ENCODE measurements around the gene EDNRA. TPM values are rescaled to one million over a fixed set of nuclear protein-coding genes. Genes with fewer than 3 reads are reported as not detected.
A peak's percentile ranks its signal among the peaks of the same experiment; 100 is the strongest.

Gene EDNRA
- total and polyA plus RNA-seq, 2 of the 4 experiments (the other 2 are of a cell fraction), result 3.8 to 6.5 TPM

GRCh38 chr4:147547314-147548056 is 66.6 kb downstream of the EDNRA start (continued):
- TF ChIP-seq BHLHE40 (IDR thresholded peaks at IDR 0.05; ENCODE audit: low read depth, low read length) (peak; percentile 54; the same call in 1 of the 2 replicates), CHD1 (IDR thresholded peaks at IDR 0.05; ENCODE audit: low read depth, low read length) (no peak), RFX5 (IDR thresholded peaks at IDR 0.05; ENCODE audit: low read depth, low read length) (no peak)

GRCh38 chr4:147548256-147548655 is 67.4 kb downstream of the EDNRA start:
- Histone ChIP-seq H2AFZ (replicated peaks; ENCODE audit: low read length, poor library complexity) (no peak overlapping the region), H3K4me2 (ENCODE audit: low read depth, low read length) (no peak overlapping the region), H2BK120ac (ENCODE audit: low read depth, low read length) (peak overlapping the region; percentile 89), H2BK15ac (ENCODE audit: low read depth, low read length) (peak overlapping the region; percentile 71; the same call in 2 of the 3 replicates), H3K18ac (ENCODE audit: low read depth, low read length) (peak overlapping the region; percentile 79), H3K4me3 (ENCODE audit: insufficient read depth, low read depth, low read length) (no peak overlapping the region), H3K9ac (ENCODE audit: low read depth, low read length) (no peak overlapping the region), H2BK20ac (ENCODE audit: low read depth, low read length) (peak overlapping the region; percentile 3; the same call in 1 of the 2 replicates), H3K27me3 (ENCODE audit: control insufficient read depth, insufficient read depth, low read length) (no peaks in the 10 kb centered on the region), H3K27ac (ENCODE audit: insufficient read depth, low read length) (peak overlapping the region; percentile 83), H2AK9ac (replicated peaks; ENCODE audit: low read depth, low read length, poor library complexity) (no peak overlapping the region), H4K5ac (ENCODE audit: low read depth, low read length) (peak overlapping the region; percentile 78), H3K14ac (replicated peaks; ENCODE audit: low read depth, low read length) (peak overlapping the region; percentile 17; the same call in 1 of the 2 replicates), H4K8ac (ENCODE audit: low read depth in 2 of 2, low read length in 2 of 2) (peak overlapping the region; percentile 62 to 88; a peak in 3 of 4 replicates), H3K36me3 (ENCODE audit: control insufficient read depth, insufficient read depth, low read length) (no peaks in the 10 kb centered on the region), H3K56ac (ENCODE audit: extremely low read depth, insufficient read depth, low read length) (peak overlapping the region; percentile 16; the same call in 1 of the 2 replicates), H3K9me1 (ENCODE audit: insufficient read depth, low read length) (peaks cover 8% of the 10 kb centered on the region; the same call in 1 of the 2 replicates), H3K9me3 (ENCODE audit: control insufficient read depth, insufficient read depth, low read length) (no peaks in the 10 kb centered on the region), H4K91ac (ENCODE audit: insufficient read depth, low read depth, low read length) (peak overlapping the region; percentile 94; the same call in 1 of the 2 replicates), H2BK5ac (ENCODE audit: low read depth, low read length, poor library complexity, severe bottlenecking) (peak overlapping the region; percentile 99), H3K4me1 (ENCODE audit: control insufficient read depth, insufficient read depth, low read length) (peaks cover 23% of the 10 kb centered on the region), H4K20me1 (ENCODE audit: insufficient read depth, low read length) (no peaks in the 10 kb centered on the region), H2AK5ac (ENCODE audit: low read depth, low read length) (peak overlapping the region; percentile 60; the same call in 1 of the 2 replicates), H3K23ac (ENCODE audit: low read depth, low read length) (no peak overlapping the region), H3K4ac (ENCODE audit: low read depth, low read length) (peak overlapping the region; percentile 87), H3K79me1 (ENCODE audit: low read depth in 1 of 2, low read length in 2 of 2) (peaks cover 0 to 5% of the 10 kb centered on the region in 2 experiments; a peak in 2 of 4 replicates)
- ChIA-PET POLR2A (ENCODE audit: unreplicated experiment) (no interaction called here), CTCF (interaction anchor here (2.9 kb wide), 1 partner anchor 29 kb away, joined by 8 read pairs; no protein-coding TSS in a partner anchor)
- no CpG with 5 or more reads among the region's 2 CpGs for WGBS, 2 experiments (ENCODE audit: extremely low coverage in 2 of 2, insufficient read length in 1 of 2)
- ATAC-seq (ENCODE audit: low read depth), result no peak
- no TSS peak for BruUV-seq (replicated peaks)
- dilution Hi-C loops (cut with HindIII; ENCODE audit: low sequenced_read_pairs, unreplicated experiment), result no loop called here
- intact Hi-C loops (cut with micrococcal nuclease), result no loop called here
- DNase-seq, result peak; percentile 60
- in situ Hi-C loops (cut with MboI; ENCODE audit: low sequenced_read_pairs), result no loop called here
- TF ChIP-seq POLR2A (IDR thresholded peaks at IDR 0.05; ENCODE audit: low read depth, low read length), result no peak
- no peak for TF ChIP-seq MXI1 (IDR thresholded peaks at IDR 0.05; ENCODE audit: borderline replicate concordance, low read depth, low read length)
- TF ChIP-seq RAD21 (IDR thresholded peaks at IDR 0.05; ENCODE audit: low read length), result no peak
- TF ChIP-seq CTCF (conservative IDR thresholded peaks at IDR 0.05; ENCODE audit: low read depth, low read length), result no peak
- no peak for TF ChIP-seq USF2 (IDR thresholded peaks at IDR 0.05; ENCODE audit: low read depth, low read length)
- no peak for TF ChIP-seq MAZ (IDR thresholded peaks at IDR 0.05; ENCODE audit: borderline replicate concordance, low read depth, low read length)
- no peak for TF ChIP-seq CEBPB (IDR thresholded peaks at IDR 0.05; ENCODE audit: low read depth, low read length)
- TF ChIP-seq RCOR1 (IDR thresholded peaks at IDR 0.05; ENCODE audit: insufficient replicate concordance, low read length), result no peak
- TF ChIP-seq CHD1 (IDR thresholded peaks at IDR 0.05; ENCODE audit: low read depth, low read length), result no peak
- no peak for TF ChIP-seq ELK1 (IDR thresholded peaks at IDR 0.05; ENCODE audit: borderline replicate concordance, low read depth, low read length)

All from IMR-90 (cell line).